ENCODE results near the gene ZNF217. TPM values are rescaled to one million over a fixed set of nuclear protein-coding genes. Genes with fewer than 3 reads are reported as not detected.
"Not testable (repeated sequence)": the region's sequence is repeated elsewhere in the genome, so short reads cannot be mapped to it uniquely, and the experiment has no call there.

ZNF217 gene
- total RNA-seq, 2 donors from 2014 or later: 17.4 to 27.7 TPM

- intact Hi-C loops (cut with DNase I): no loop called here
- WGBS, 2 donors: 91 to 95% methylated on average over 4 of the region's 5 CpGs
- DNase-seq (no peak), ATAC-seq (no peak)
- H3K4me1 ChIP-seq: peaks cover 2% of the 10 kb centered on the region
- H3K27me3 ChIP-seq: no peaks in the 10 kb centered on the region
- H3K36me3 ChIP-seq (replicated peaks in 1 of 2; ENCODE audit: insufficient read depth in 1 of 2, low read depth in 2 of 2): no peaks in the 10 kb centered on the region
- no peak overlapping the region for H3K4me3 ChIP-seq
- TF ChIP-seq CTCF (IDR thresholded peaks at IDR 0.05): no peak
- TF ChIP-seq POLR2A (IDR thresholded peaks at IDR 0.05): no peak
- H3K9me3 ChIP-seq: no peaks in the 10 kb centered on the region
- H3K27ac ChIP-seq: no peak overlapping the region
Observed at GRCh38 chr20:53629436-53629835, 35.8 kb upstream of the ZNF217 start.

GRCh38 chr20:53628758-53629157 is 35.1 kb upstream of the ZNF217 start:
- intact Hi-C loops (cut with DNase I); H3K27ac ChIP-seq; H3K4me1 ChIP-seq; ATAC-seq; H3K36me3 ChIP-seq (replicated peaks in 1 of 2; ENCODE audit: insufficient read depth in 1 of 2, low read depth in 2 of 2); H3K27me3 ChIP-seq; H3K9me3 ChIP-seq; H3K4me3 ChIP-seq; DNase-seq: not testable (repeated sequence)
- WGBS, 2 donors: 89 to 96% methylated on average over 6 of the region's 6 CpGs

GRCh38 chr20:53628076-53628475 is 34.4 kb upstream of the ZNF217 start:
- no peak overlapping the region for H3K4me3 ChIP-seq
- no peak overlapping the region for H3K27ac ChIP-seq
- intact Hi-C loops (cut with DNase I): no loop called here
- ATAC-seq (no peak), DNase-seq (no peak)
- no peaks in the 10 kb centered on the region for H3K27me3 ChIP-seq
- WGBS, 2 donors: 91 to 95% methylated on average over 6 of the region's 6 CpGs
- no peaks in the 10 kb centered on the region for H3K36me3 ChIP-seq (replicated peaks in 1 of 2; ENCODE audit: insufficient read depth in 1 of 2, low read depth in 2 of 2)
- TF ChIP-seq CTCF (IDR thresholded peaks at IDR 0.05): no peak
- no peak for TF ChIP-seq POLR2A (IDR thresholded peaks at IDR 0.05)
- no peaks in the 10 kb centered on the region for H3K9me3 ChIP-seq
- peaks cover 15% of the 10 kb centered on the region for H3K4me1 ChIP-seq

GRCh38 chr20:53627001-53627400 is 33.4 kb upstream of the ZNF217 start:
- DNase-seq; H3K36me3 ChIP-seq (replicated peaks in 1 of 2; ENCODE audit: insufficient read depth in 1 of 2, low read depth in 2 of 2); H3K9me3 ChIP-seq; H3K27me3 ChIP-seq; H3K27ac ChIP-seq; H3K4me3 ChIP-seq; intact Hi-C loops (cut with DNase I); ATAC-seq: not testable (repeated sequence)
- whole genome bisulfite sequencing, 2 donors: 94 to 95% methylated on average over 10 of the region's 10 CpGs
- peaks cover 26% of the 10 kb centered on the region for H3K4me1 ChIP-seq

GRCh38 chr20:53626584-53626983 is 32.9 kb upstream of the ZNF217 start:
- H3K27me3 ChIP-seq: no peaks in the 10 kb centered on the region
- no peaks in the 10 kb centered on the region for H3K9me3 ChIP-seq
- H3K4me3 ChIP-seq: no peak overlapping the region
- peaks cover 30% of the 10 kb centered on the region for H3K4me1 ChIP-seq
- ATAC-seq (no peak), DNase-seq (no peak)
- no peaks in the 10 kb centered on the region for H3K36me3 ChIP-seq (replicated peaks in 1 of 2; ENCODE audit: insufficient read depth in 1 of 2, low read depth in 2 of 2)
- no peak overlapping the region for H3K27ac ChIP-seq
- intact Hi-C loops (cut with DNase I): no loop called here
- WGBS, 2 donors: 98 to 100% methylated on average over 2 of the region's 2 CpGs
- TF ChIP-seq CTCF (IDR thresholded peaks at IDR 0.05): no peak

- Histone ChIP-seq H3K4me1 (peaks cover 39% of the 10 kb centered on the region), H3K36me3 (replicated peaks in 1 of 2; ENCODE audit: insufficient read depth in 1 of 2, low read depth in 2 of 2) (no peaks in the 10 kb centered on the region), H3K9me3 (no peaks in the 10 kb centered on the region), H3K27ac (peak overlapping the region in 1 of 4 donors; percentile 91), H3K27me3 (no peaks in the 10 kb centered on the region), H3K4me3 (no peak overlapping the region)
- 84 to 85% methylated on average over 9 of the region's 9 CpGs for WGBS, 2 donors
- TF ChIP-seq POLR2A (IDR thresholded peaks at IDR 0.05) (no peak), CTCF (IDR thresholded peaks at IDR 0.05) (no peak)
- ATAC-seq (no peak), DNase-seq (no peak)
- intact Hi-C loops (cut with DNase I): no loop called here
Observed at GRCh38 chr20:53625311-53626129, 31.9 kb upstream of the ZNF217 start.

- H3K9me3 ChIP-seq; ATAC-seq; H3K27me3 ChIP-seq; H3K36me3 ChIP-seq (replicated peaks in 1 of 2; ENCODE audit: insufficient read depth in 1 of 2, low read depth in 2 of 2); intact Hi-C loops (cut with DNase I); DNase-seq; H3K4me3 ChIP-seq: not testable (repeated sequence)
- Histone ChIP-seq H3K4me1 (peaks cover 39% of the 10 kb centered on the region), H3K27ac (peak overlapping the region in 3 of 4 donors; percentile 91 to 99 (median 91))
- WGBS, 2 donors: 68 to 77% methylated on average over 7 of the region's 7 CpGs
Observed at GRCh38 chr20:53624927-53625250, 31.2 kb upstream of the ZNF217 start.

Data from body of pancreas (tissue), 4 donors.